GM19099 (cell line): ENCODE results near the gene KCNE4.

ENCODE experiments used
- POLR2A ChIP-seq: IDR thresholded peaks from 3 replicates; pipeline ENCODE4 v1.6.1; 2011; ENCODE audit warnings: low read depth; ENCODE audit not compliant: insufficient read length; ENCODE audit errors: extremely low read depth

The KCNE4 gene

DNA sequence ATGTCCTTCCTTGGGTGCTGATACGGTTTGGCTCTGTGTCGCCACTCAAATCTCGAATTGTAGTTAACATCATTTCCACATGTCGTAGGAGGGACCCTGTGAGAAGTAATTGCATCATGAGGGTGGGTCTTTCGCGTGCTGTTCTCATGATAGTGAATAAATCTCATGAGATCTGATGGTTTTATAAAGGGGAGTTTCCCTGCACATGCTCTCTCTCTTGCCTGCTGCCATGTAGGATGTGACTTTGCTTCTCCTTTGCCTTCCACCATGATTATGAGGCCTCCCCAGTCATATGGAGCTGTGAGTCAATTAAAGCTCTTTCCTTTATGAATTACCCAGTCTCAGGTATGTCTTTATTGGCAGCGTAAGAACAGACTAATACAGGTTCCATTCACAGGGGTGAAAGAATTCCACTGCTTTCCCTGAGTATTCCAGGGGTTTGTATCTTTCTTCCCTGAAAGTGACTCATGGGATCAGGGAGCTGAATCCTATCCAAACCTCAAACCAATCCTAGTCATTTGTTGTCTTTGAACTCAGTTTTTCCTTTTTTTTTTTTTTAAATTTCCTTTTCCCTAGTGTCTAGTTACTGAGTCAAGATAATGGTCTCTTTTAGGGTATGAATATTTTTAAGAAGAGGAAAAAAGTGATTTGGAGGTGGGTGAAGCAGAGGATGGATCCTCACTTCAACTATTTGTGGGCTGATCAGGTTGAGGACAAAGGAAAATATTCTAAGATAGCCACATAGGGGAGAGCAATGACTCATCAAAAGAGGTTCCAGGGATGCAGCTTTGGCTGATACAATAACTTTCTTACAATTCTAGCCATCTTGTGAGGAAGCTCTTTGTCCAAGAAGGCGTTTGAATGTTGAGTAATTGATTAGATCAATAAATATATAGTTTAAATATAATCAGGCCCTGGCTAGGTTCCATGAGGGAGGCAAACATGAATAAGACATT is 19.5 kb upstream of the KCNE4 start:
- no peak for TF ChIP-seq POLR2A

DNA sequence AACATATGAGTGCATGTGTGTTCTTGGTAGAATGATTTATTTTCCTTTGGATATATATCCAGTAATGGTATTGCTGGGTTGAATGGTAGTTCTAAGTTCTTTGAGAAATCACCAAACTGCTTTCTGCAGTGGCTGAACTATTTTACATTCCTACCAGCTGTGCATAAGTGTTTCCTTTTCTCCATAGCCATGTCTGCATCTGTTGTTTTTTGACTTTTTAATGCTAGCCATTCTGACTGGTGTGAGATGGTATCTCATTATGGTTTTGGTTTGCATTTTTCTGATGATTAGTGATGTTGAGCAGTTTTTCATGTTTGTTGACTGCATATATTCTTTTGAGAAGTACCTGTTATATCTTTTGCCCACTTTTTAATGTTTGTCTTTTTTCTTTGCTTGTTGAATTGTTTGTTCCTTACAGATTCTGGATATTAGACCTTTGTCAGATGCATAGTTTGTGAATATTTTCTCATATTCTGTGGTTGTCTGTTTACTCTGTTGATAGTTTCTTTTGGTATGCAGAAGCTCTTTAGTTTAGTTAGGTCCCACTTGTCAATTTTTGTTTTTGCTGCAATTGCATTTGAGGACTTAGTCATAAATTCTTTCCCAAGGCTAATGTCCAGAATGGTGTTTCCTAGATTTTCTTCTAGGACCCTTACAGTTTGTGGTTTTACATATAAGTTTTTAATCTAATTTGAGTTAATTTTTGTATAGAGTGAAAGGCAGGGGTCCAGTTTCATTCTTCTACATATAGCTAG is 17.6 kb upstream of the KCNE4 start:
- no peak for TF ChIP-seq POLR2A

DNA sequence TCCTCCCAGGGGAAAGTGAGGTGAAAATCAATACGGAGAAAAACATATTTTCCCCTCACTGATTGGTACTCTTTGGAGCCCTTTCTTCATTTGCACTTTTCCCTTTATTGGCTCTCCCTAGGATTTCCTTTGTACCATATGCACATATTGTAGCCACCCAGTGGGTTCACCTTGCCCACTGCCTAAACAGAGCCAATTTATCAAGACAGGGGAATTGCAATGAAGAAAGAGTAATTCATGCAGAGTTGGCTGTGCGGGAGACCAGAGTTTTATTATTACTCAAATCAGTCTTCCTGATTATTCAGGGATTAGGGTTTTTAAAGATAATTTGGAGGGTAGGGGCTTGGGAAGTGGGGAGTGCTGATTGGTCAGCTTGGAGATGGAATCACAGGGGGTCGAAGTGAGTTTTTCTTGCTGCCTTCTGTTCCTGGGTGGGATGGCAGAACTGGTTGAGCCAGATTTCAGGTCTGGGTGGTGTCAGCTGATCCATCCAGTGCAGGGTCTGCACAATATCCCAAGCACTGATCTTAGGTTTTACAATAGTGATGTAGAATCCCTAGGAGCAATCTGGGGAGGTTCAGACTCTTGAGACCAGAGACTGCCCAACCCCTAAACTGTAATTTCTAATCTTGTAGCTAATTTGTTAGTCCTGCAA is 15.1 kb upstream of the KCNE4 start:
- no peak for TF ChIP-seq POLR2A

DNA sequence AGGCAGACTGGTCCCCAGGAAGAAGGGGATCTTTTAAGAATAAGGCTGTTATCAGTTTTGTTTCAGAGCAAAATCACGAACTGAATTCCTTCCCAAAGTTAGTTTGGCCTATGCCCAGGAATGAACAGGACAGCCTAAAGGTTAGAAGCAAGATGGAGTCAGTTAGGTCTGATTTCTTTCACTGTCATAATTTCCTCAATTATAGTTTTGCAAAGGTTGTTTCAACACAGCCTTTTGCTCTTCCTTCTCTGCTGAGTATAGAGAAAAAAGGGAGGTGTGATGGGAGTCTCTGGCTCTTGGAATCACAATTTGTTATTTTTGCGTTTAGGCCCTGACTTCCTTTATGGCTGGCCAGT is 14.6 kb upstream of the KCNE4 start:
- TF ChIP-seq POLR2A = no peak

DNA sequence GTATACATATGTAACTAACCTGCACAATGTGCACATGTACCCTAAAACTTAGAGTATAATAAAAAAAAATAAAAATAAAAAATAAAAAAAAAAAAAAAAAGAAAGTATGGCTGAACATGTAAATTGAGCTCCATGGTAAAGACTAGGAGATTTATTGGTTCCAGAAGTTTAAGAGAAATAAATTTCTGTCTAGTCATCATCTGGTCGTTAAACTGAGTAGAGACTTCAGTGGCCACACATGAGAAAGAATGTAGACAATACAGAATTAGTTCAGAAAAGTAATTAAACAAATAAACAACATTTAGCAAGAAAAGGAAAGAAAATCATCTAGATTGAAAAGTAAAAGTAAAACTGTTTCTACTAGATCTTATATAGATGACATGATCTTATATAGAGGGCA is 12.4 kb upstream of the KCNE4 start:
- TF ChIP-seq POLR2A = no peak

DNA sequence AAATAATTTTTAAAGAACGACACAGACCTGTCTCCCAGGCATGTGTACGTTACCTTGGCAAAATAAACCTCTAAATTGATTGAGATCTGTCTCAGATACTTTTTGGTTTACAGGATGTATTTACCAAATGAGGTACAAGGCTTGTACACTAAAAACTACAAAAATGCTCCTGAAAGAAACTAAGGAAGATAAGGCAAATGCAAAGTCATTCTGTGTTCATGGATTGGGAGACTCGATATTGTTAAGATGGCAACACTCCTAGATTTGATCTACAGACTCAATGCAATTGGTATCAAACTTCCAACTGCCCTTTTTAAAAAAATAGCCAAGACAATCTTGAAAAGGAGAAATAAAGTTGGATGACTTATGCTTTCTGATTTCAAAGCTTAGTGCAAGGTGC is 11.5 kb upstream of the KCNE4 start:
- no peak for TF ChIP-seq POLR2A

DNA sequence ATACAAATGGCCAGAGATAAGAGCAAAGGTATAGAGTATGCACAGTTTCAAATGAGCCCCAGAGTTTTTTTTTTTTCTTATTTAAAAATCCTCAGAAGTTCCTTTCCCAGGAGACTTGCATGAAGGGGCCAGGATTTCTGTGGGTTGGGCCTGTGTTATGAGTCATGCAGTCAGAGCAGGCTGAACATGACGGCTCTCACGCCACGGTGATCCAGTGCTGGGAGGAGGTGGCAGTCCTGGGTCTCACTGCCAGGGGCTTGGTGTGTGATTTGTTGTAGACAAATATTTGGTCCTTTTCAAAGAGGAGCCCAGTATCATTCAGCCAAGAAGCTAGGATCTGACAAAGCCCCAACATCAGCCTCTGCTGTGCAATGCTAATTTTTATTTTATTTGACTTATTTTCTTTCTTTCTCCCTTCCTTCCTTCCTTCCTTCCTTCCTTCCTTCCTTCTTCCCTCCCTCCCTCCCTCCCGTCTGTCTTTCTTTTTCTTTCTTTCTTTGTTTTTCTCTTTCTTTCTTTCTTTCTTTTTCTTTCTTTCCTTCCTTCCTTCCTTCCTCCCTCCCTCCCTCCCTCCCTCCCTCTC is 10.4 kb upstream of the KCNE4 start:
- no peak for TF ChIP-seq POLR2A

DNA sequence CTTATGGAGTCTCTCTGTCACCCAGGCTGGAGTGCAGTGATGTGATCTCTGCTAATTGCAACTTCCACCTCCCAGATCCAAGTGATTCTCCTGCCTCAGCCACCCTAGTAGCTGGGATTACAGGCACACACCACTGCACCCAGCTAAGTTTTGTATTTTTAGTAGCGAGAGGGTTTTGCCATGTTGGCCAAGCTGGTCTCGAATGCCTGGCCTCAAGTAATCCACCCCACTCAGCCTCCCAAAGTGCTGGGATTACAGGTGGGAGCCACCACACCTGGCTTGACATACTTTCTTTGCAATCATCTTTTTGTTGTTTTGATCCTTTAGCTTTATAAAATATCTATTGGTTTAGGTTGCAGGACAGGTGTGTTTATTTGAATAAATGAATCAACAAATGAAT is 9.7 kb upstream of the KCNE4 start:
- TF ChIP-seq POLR2A = no peak

DNA sequence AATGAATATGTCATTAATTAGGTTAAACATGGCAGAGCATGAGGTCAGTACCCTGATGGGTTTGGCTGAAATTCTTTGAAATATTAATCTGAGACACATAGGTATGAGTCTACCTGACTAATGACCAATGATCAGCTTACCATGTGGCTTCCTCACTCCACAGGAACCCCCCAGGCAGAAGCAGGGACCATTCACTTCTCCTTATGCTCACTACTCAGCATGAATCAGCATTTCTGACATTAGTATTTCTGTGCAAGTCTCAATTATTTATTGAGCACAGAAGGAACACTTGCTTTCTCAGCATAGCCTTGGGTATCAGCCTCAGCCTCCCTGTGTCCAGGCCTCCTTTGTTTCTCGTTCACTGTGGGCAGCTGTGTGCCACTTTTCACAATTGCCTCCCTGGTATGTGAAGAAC is 9.3 kb upstream of the KCNE4 start:
- no peak for TF ChIP-seq POLR2A

DNA sequence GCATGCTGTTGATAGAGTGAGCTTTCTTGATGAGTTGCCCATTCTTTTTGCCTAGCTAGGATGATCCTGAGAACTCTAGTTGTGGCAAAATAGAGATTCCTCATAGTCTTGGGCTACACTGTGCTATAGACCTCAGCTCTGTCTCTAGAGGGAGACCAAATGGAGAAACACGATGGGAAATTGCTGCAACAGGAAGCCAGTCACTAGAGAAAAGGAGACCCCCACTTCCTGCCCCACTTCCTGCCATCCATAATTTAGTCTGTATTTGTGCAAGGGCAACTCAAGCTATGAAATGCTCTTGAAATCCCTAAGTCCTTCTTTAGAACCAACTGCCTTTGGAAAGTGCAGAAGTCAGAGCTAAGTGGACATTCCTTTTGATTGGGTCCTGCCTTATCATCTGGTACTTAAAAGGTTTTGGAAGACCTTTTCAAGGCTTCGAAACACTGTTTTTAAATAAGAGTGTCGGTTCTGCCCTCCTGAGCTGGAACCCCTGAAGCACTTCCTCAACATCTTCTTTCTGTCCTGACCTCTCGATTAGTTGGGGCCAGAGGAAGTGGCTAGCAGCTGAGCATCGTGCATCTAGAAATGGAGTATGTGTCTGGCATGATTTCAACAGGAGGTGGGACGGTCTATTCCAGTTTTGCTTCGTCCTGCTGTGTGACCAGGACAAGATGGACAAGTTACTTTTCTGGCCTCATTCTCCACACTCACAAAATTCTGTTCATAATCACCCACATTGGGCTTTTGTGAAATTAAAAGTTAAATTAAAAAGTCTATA is 8.6 kb upstream of the KCNE4 start:
- no peak for TF ChIP-seq POLR2A

DNA sequence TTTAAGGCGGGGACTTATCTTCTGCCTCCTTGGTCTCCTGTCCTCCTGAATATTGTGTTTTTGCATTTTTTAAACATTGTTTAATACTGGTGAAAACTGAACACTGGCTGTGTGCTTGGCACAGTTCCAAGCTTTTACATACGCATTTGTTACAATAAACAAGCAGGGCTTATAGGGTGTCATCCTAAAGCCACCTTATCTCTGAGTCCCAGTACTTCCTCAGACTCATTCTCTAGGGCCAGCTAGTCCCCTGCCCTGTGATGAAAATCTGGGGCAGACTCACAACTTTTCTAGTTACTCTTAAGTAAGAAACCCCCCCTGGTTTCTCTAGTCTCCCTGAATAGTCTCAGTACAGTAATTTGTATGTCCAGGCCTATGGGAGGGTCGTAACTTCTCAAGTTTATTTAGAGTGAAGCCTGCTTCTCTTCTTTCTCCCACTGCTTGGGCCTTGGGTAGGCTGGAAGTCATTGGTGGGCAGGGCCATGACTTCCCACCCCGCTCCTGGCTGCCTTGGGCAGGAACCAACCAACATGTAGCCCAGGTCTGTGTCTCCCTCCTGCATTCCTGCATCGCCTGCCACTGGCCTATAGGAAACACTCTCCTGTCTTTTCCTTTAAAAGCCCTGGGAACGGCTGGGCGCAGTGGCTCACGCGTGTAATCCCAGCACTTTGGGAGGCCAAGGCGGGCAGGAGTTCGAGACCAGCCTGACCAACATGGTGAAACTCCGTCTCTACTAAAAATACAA is 7.7 kb upstream of the KCNE4 start:
- no peak for TF ChIP-seq POLR2A

DNA sequence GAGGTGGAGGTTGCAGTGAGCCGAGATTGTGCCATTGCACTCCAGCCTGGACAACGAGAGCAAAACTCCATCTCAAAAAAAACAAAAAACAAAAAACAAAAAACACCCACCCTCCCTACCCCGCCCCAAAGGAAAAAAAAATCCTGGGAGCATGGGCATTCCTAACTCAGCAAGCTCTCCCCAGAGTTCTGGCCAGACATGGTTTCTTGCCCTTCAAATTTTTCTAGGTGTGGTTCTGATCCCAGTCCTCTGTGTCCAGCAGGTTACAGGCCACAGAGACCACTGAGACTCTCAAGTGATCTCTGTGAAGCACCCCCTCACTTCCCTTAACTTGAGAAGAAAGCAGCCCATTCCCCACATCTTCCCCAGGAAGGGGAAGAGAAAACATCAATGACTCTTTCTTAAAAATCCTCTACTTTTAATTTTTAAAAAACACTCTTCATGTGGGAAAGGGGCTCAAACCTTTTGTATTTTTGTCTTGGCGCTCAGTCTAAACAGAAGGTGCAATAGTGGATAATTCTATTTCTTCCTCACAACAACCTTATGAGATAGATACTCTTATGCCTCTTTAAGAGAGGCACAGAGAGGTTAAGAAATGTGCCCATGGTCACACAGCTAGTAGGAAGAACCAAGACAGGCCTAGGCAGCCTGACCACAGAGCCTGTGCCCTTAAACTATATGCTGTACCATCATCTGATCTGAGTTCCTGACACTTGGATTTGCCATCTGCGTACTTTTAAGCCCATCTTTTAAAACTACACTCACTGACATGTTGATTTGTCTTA is 6.9 kb upstream of the KCNE4 start:
- TF ChIP-seq POLR2A = no peak

DNA sequence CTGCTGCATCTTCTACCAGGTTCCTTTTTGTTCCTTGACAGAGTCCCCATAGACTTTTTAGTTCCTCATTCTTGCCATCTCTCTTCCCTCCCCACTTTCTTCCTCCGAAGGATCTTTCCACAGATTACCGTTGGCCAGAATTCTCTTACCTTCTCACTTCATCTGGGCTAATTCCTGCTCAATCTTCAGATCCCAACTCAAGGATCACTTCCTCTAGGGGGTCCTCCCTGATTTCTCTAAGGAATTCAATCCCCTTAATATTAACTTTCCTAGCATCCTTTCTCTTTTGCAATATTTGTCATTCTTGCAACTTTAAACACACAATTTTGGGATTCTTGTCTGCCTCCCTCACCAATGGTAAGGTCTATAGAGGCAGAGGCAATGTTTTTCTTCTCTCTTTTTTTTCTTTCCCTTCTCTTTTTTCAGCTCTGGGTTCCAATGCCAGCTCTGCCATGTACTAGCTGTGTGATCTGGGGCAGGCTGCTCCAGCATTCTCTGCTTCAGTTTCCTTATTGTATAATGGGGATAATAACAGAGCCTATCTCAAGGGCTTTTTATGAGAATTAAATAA is 5.4 kb upstream of the KCNE4 start:
- TF ChIP-seq POLR2A = no peak
